Caco-2 (cell line): ENCODE measurements around the gene HTT. TPM values are rescaled to one million over a fixed set of nuclear protein-coding genes. Genes with fewer than 3 reads are reported as not detected.

Source experiments
- BruUV-seq: library from RNA; stranded (reverse); fragments of 400-500 nt; replicated peaks from 2 replicates; lab custom pipeline; 2021; lab: Mats Ljungman, UMichigan
- CTCF ChIA-PET: fragments of 300-600 bp; sonication (Branson Sonifier 250); formaldehyde crosslinking; loops from one replicate; lab custom pipeline; 2022; ENCODE audit warnings: antibody characterized with exemption; lab: Charles Lee
- POLR2A ChIA-PET: fragments of 300-600 bp; sonication (Branson Sonifier 250); formaldehyde crosslinking; loops from one replicate; lab custom pipeline; 2022; ENCODE audit warnings: antibody characterized with exemption; lab: Charles Lee
- DNase-seq, 2 experiments: peaks; one replicate each; pipeline versions ENCODE4 v3.0.0 to v3.0.0-alpha.2; 2020 to 2022
- H3K27me3 ChIP-seq: replicated peaks from 2 replicates; pipeline ENCODE4 v1.6.0; 2011; ENCODE audit warnings: low read length; ENCODE audit not compliant: control insufficient read depth, insufficient read depth
- H3K36me3 ChIP-seq: 2 replicates; pipeline ENCODE4 v1.5.1; 2011; ENCODE audit warnings: low read length; ENCODE audit not compliant: control insufficient read depth, insufficient read depth
- H3K4me1 ChIP-seq: fragments of 250-450 bp; sonication (Bioruptor Pico); 2 replicates; pipeline ENCODE4 v1.5.1; 2020; ENCODE audit warnings: mild to moderate bottlenecking
- H3K4me3 ChIP-seq: 2 replicates; pipeline ENCODE4 v1.5.1; 2011; ENCODE audit warnings: low read depth, mild to moderate bottlenecking, control low read depth, low read length
- H3K9me3 ChIP-seq: fragments of 250-450 bp; sonication (Bioruptor Pico); 2 replicates; pipeline ENCODE4 v1.5.1; 2020; ENCODE audit warnings: mild to moderate bottlenecking, moderate library complexity
- H3K27ac Mint-ChIP-seq: one replicate; pipeline ENCODE4 v1.8.0; 2022; ENCODE audit warnings: mixed read lengths; ENCODE audit not compliant: unreplicated experiment
- H3K27me3 Mint-ChIP-seq: one replicate; pipeline ENCODE4 v1.8.0; 2022; ENCODE audit warnings: mixed read lengths; ENCODE audit not compliant: insufficient read depth, unreplicated experiment
- H3K36me3 Mint-ChIP-seq: one replicate; pipeline ENCODE4 v1.8.0; 2022; ENCODE audit warnings: mild to moderate bottlenecking, mixed read lengths; ENCODE audit not compliant: insufficient read depth, unreplicated experiment
- H3K4me1 Mint-ChIP-seq: one replicate; pipeline ENCODE4 v1.8.0; 2022; ENCODE audit warnings: low read depth, mixed read lengths; ENCODE audit not compliant: unreplicated experiment
- H3K4me3 Mint-ChIP-seq: one replicate; pipeline ENCODE4 v1.8.0; 2022; ENCODE audit warnings: mild to moderate bottlenecking, moderate library complexity, mixed read lengths; ENCODE audit not compliant: unreplicated experiment
- H3K9me3 Mint-ChIP-seq: one replicate; pipeline ENCODE4 v1.8.0; 2022; ENCODE audit warnings: mixed read lengths; ENCODE audit not compliant: unreplicated experiment
- intact Hi-C: fragments of 100-400 bp; cut with micrococcal nuclease; formaldehyde crosslinking; loops from one replicate; pipeline ENCODE4 v1.10.0; 2022; ENCODE audit not compliant: unreplicated experiment
- total RNA-seq: library from RNA; stranded (reverse); gene quantifications from 2 replicates; pipeline ENCODE4 v1.2.3, GENCODE V29; 2022
- TF ChIP-seq, protein P1 (sequence below), 2 experiments: fragments of 200-600 bp in 1 of 2; IDR thresholded peaks; 1 replicate in 1 of 2; 2 replicates in 1 of 2; pipeline versions ENCODE4 v1.5.1 to v1.8.0; 2011 to 2022; ENCODE audit warnings: antibody characterized with exemption in 1 of 2, control low read depth in 1 of 2, inconsistent platforms in 1 of 2, low read depth in 1 of 2, low read length in 1 of 2, mild to moderate bottlenecking in 1 of 2, moderate library complexity in 1 of 2; ENCODE audit not compliant: insufficient read depth in 1 of 2, severe bottlenecking in 1 of 2, unreplicated experiment in 1 of 2

HTT gene
- total RNA-seq, 1 experiment from 2014 or later = 63.3 TPM

DNA sequence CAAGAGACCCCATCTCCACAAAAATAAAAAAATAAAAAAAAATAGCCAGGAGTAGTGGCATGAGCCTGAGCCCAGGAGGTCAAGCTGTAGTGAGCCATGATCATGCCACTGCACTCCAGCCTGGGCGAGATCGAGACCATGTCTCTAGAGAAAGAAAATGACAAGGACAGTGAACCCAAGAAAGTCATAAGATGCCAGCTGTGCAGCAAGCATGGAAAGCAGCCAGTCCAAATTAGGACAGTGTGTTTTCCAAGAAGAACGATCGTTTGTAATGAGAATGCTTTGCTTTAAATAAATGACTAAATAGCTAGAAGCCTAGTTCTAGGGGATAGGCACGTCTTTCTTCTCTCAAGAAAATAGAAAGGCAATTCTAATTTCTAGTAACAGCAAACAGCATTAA, 116.1 kb downstream of the HTT start:
- Mint-ChIP-seq H3K36me3 (peaks cover 37% of the 10 kb centered on the region), H3K27ac (no peak overlapping the region), H3K9me3 (no peaks in the 10 kb centered on the region), H3K27me3 (no peaks in the 10 kb centered on the region), H3K4me1 (no peaks in the 10 kb centered on the region), H3K4me3 (no peak overlapping the region)
- no peaks in the 10 kb centered on the region for H3K9me3 ChIP-seq
- POLR2A ChIA-PET = no interaction called here
- H3K36me3 ChIP-seq = no peaks in the 10 kb centered on the region
- H3K4me3 ChIP-seq = no peak overlapping the region
- no peaks in the 10 kb centered on the region for H3K27me3 ChIP-seq
- no peaks in the 10 kb centered on the region for H3K4me1 ChIP-seq
- BruUV-seq = no TSS peak
- TF ChIP-seq, protein P1, sequence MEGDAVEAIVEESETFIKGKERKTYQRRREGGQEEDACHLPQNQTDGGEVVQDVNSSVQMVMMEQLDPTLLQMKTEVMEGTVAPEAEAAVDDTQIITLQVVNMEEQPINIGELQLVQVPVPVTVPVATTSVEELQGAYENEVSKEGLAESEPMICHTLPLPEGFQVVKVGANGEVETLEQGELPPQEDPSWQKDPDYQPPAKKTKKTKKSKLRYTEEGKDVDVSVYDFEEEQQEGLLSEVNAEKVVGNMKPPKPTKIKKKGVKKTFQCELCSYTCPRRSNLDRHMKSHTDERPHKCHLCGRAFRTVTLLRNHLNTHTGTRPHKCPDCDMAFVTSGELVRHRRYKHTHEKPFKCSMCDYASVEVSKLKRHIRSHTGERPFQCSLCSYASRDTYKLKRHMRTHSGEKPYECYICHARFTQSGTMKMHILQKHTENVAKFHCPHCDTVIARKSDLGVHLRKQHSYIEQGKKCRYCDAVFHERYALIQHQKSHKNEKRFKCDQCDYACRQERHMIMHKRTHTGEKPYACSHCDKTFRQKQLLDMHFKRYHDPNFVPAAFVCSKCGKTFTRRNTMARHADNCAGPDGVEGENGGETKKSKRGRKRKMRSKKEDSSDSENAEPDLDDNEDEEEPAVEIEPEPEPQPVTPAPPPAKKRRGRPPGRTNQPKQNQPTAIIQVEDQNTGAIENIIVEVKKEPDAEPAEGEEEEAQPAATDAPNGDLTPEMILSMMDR (IDR thresholded peaks at IDR 0.05; ENCODE audit: insufficient read depth in 1 of 2, low read depth in 1 of 2, low read length in 1 of 2, severe bottlenecking in 1 of 2, unreplicated experiment in 1 of 2) = no peak
- CTCF ChIA-PET = no interaction called here
- intact Hi-C loops = no loop called here
- DNase-seq = no peak

DNA sequence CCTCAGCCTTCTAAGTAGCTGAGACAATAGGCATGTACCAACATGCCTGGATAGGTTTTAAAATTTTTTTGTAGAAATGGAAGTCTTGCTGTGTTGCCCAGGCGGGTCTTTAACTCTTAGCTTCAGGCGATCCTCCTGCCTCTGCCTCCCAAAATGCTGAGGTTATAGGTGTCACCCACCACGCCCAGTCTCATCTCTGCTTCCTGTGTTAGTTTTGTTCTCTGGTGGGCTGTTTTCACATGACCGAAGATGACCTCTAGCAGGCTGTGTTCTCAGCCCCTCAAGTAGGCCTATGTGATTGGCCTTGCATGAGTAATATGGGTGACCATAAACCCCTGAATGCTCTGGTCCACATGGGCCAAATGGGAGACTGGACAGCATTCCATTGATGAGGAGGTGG, 117.7 kb downstream of the HTT start:
- H3K4me1 ChIP-seq = no peaks in the 10 kb centered on the region
- POLR2A ChIA-PET = no interaction called here
- Mint-ChIP-seq H3K4me1 (no peaks in the 10 kb centered on the region), H3K27me3 (no peaks in the 10 kb centered on the region), H3K9me3 (no peaks in the 10 kb centered on the region), H3K4me3 (no peak overlapping the region), H3K27ac (no peak overlapping the region), H3K36me3 (peaks cover 37% of the 10 kb centered on the region)
- no peak for DNase-seq
- no peak overlapping the region for H3K4me3 ChIP-seq
- intact Hi-C loops = no loop called here
- CTCF ChIA-PET = no interaction called here
- H3K36me3 ChIP-seq = no peaks in the 10 kb centered on the region
- no peaks in the 10 kb centered on the region for H3K9me3 ChIP-seq
- H3K27me3 ChIP-seq = no peaks in the 10 kb centered on the region
- no TSS peak for BruUV-seq
- TF ChIP-seq, protein P1 (IDR thresholded peaks at IDR 0.05; ENCODE audit: insufficient read depth in 1 of 2, low read depth in 1 of 2, low read length in 1 of 2, severe bottlenecking in 1 of 2, unreplicated experiment in 1 of 2) = no peak

DNA sequence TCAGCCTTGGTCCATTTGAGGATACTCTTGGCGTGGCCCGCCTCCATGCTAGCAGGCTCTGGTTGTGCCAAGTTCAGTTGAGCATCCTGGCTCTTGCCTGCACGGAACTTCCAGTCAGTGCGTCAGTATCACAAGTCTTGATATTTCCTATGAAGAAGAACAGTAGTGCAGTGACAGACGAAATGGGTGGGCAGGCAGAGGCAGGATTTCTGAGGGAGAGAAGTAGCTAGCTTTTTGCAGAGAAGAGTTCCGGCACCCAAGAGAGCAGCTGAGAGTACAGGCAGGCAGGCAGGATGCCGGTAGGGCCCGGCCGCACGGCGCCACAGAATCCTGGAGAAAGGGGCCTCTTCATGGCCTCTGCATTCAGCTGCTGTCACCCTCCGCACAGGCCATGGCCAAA, 118.3 kb downstream of the HTT start:
- no peaks in the 10 kb centered on the region for H3K4me1 ChIP-seq
- TF ChIP-seq, protein P1 (IDR thresholded peaks at IDR 0.05; ENCODE audit: insufficient read depth in 1 of 2, low read depth in 1 of 2, low read length in 1 of 2, severe bottlenecking in 1 of 2, unreplicated experiment in 1 of 2) = no peak
- peaks cover 34% of the 10 kb centered on the region for H3K36me3 Mint-ChIP-seq
- H3K9me3 ChIP-seq = no peaks in the 10 kb centered on the region
- no peak overlapping the region for H3K4me3 ChIP-seq
- intact Hi-C loops = no loop called here
- H3K27ac Mint-ChIP-seq = no peak overlapping the region
- H3K27me3 ChIP-seq = no peaks in the 10 kb centered on the region
- no peaks in the 10 kb centered on the region for H3K4me1 Mint-ChIP-seq
- no peaks in the 10 kb centered on the region for H3K36me3 ChIP-seq
- ChIA-PET POLR2A (no interaction called here), CTCF (no interaction called here)
- no peaks in the 10 kb centered on the region for H3K9me3 Mint-ChIP-seq
- no peak for DNase-seq
- no peak overlapping the region for H3K4me3 Mint-ChIP-seq
- no TSS peak for BruUV-seq
- H3K27me3 Mint-ChIP-seq = no peaks in the 10 kb centered on the region
